Nephron progenitor cell (in vitro differentiated cells): ENCODE results near the gene AP3B2.

Experiments
- DNase-seq: peaks from one replicate; pipeline ENCODE4 v3.0.0; 2021
- H3K27ac Mint-ChIP-seq: 2 replicates; pipeline ENCODE4 v1.8.0; 2021; ENCODE audit warnings: mild to moderate bottlenecking, moderate library complexity, mixed read lengths
- H3K27me3 Mint-ChIP-seq: 2 replicates; pipeline ENCODE4 v1.8.0; 2021; ENCODE audit warnings: mild to moderate bottlenecking, low read depth, mixed read lengths; ENCODE audit not compliant: poor library complexity
- H3K36me3 Mint-ChIP-seq: 2 replicates; pipeline ENCODE4 v1.8.0; 2021; ENCODE audit warnings: low read depth, mixed read lengths
- H3K4me1 Mint-ChIP-seq: 2 replicates; pipeline ENCODE4 v1.8.0; 2021; ENCODE audit warnings: mixed read lengths
- H3K4me3 Mint-ChIP-seq: 2 replicates; pipeline ENCODE4 v1.8.0; 2021; ENCODE audit warnings: mild to moderate bottlenecking, moderate library complexity, mixed read lengths
- H3K9me3 Mint-ChIP-seq: 2 replicates; pipeline ENCODE4 v1.8.0; 2021; ENCODE audit warnings: mild to moderate bottlenecking, moderate library complexity, mixed read lengths
- CTCF ChIP-seq: fragments of 200-600 bp; sonication (generic); IDR thresholded peaks from 2 replicates; pipeline ENCODE4 v1.5.0; 2021; ENCODE audit warnings: antibody characterized with exemption

Gene AP3B2

DNA sequence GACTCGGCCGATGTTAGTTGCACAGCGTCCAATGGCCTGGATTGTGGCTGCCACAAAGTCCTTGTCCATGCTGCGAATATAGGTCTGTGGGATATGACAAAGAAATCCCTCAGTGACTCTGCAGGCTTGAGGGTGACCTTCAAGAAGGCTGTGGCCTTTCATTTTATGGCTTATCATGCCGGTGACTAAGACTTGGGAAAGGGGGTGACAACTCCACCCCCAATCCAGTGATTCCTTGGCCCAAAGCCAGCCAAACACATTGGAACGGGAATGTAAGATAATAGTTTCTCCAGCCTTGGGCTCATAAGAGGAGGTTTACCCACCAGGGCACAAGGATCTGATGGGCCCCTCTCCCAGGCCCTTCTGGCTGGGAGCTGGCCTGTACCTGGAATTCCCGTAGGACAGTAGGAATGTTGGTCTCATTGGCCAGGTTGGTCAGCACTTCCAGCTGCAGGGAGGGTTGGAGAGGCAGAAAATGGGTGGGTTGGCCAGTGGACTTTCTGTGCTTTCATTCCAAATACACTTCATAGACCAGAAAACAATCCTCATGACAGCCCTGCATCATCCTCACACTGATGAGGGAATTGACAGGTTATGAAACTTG lies 31.9 kb downstream of the AP3B2 start:
- TF ChIP-seq CTCF = no peak
- Mint-ChIP-seq H3K27me3 (peaks cover 77% of the 10 kb centered on the region), H3K4me3 (no peak overlapping the region), H3K27ac (no peak overlapping the region), H3K36me3 (no peaks in the 10 kb centered on the region), H3K4me1 (peaks cover 9% of the 10 kb centered on the region), H3K9me3 (peaks cover 4% of the 10 kb centered on the region)
- DNase-seq = no peak

- TF ChIP-seq CTCF = no peak
- no peak for DNase-seq
- H3K4me1 Mint-ChIP-seq = no peaks in the 10 kb centered on the region
- H3K4me3 Mint-ChIP-seq = no peak overlapping the region
- no peak overlapping the region for H3K27ac Mint-ChIP-seq
- H3K36me3 Mint-ChIP-seq = no peaks in the 10 kb centered on the region
- H3K27me3 Mint-ChIP-seq = peaks cover 71% of the 10 kb centered on the region
- H3K9me3 Mint-ChIP-seq = no peaks in the 10 kb centered on the region
Measured at GRCh38 chr15:82674873-82675272, 34.8 kb downstream of the AP3B2 start.

GRCh38 chr15:82670699-82671098 lies 39.0 kb downstream of the AP3B2 start:
- no peak for DNase-seq
- no peaks in the 10 kb centered on the region for H3K36me3 Mint-ChIP-seq
- peaks cover 49% of the 10 kb centered on the region for H3K27me3 Mint-ChIP-seq
- TF ChIP-seq CTCF = no peak
- H3K27ac Mint-ChIP-seq = no peak overlapping the region
- no peak overlapping the region for H3K4me3 Mint-ChIP-seq
- H3K4me1 Mint-ChIP-seq = no peaks in the 10 kb centered on the region
- H3K9me3 Mint-ChIP-seq = no peaks in the 10 kb centered on the region

DNA sequence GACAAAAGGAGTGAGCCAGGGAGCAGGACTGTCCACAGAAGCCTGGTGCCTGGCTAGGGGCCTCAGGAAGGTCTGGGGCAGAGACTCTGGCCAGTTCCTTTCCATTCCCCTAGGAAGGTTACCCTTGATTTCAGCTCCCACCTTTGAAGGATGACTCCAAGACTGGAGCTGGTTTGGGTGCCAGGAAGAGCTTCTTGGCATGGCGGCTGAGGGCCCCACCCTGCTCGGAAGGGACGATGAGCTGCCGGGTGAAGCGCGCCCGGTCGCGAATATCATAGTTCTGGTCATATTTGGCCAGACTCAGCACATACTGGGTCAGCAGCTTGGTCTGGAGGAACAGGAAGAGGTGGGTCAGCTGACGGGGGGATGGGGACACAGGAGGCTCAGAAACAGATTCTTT lies 43.1 kb downstream of the AP3B2 start:
- no peak for TF ChIP-seq CTCF
- Mint-ChIP-seq H3K27me3 (peaks cover 52% of the 10 kb centered on the region), H3K4me1 (no peaks in the 10 kb centered on the region), H3K4me3 (no peak overlapping the region), H3K36me3 (no peaks in the 10 kb centered on the region), H3K27ac (no peak overlapping the region), H3K9me3 (no peaks in the 10 kb centered on the region)
- DNase-seq = no peak

DNA sequence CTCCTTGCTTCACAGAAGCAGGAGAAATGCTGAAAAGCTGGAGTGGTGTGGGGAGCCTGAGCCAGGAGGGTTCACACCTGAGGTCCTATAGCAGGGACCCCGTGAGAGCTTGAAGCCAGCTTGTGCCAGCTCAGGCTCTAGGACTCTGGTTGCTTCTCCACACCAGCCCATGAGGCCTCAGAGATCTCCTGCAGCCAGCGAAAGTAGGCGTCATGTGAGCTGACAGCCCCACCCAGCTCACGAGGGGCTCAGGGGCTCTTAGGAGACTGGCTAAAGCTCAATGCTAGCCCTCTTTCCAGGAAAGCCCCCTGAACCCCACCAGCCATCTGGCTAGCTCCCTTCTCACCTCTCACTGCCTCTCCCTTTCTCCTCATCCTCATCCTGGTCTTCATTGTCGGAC lies 45.7 kb downstream of the AP3B2 start:
- no peak for TF ChIP-seq CTCF
- H3K27ac Mint-ChIP-seq = no peak overlapping the region
- DNase-seq = no peak
- H3K36me3 Mint-ChIP-seq = no peaks in the 10 kb centered on the region
- no peak overlapping the region for H3K4me3 Mint-ChIP-seq
- H3K27me3 Mint-ChIP-seq = peaks cover 43% of the 10 kb centered on the region
- no peaks in the 10 kb centered on the region for H3K9me3 Mint-ChIP-seq
- H3K4me1 Mint-ChIP-seq = no peaks in the 10 kb centered on the region

GRCh38 chr15:82663186-82663600 lies 46.5 kb downstream of the AP3B2 start:
- no peak overlapping the region for H3K27ac Mint-ChIP-seq
- peak; percentile 95 for DNase-seq
- H3K4me1 Mint-ChIP-seq = no peaks in the 10 kb centered on the region
- no peaks in the 10 kb centered on the region for H3K36me3 Mint-ChIP-seq
- H3K27me3 Mint-ChIP-seq = peaks cover 38% of the 10 kb centered on the region
- TF ChIP-seq CTCF = no peak
- H3K9me3 Mint-ChIP-seq = no peaks in the 10 kb centered on the region
- no peak overlapping the region for H3K4me3 Mint-ChIP-seq
